Progenitor cell of endocrine pancreas (in vitro differentiated cells): Measurements from ENCODE around the gene ZZZ3. TPM values are rescaled to one million over a fixed set of nuclear protein-coding genes. Genes with fewer than 3 reads are reported as not detected.
A peak's percentile ranks its signal among the peaks of the same experiment; 100 is the strongest.
"Not testable (repeated sequence)": the region's sequence is repeated elsewhere in the genome, so short reads cannot be mapped to it uniquely, and the experiment has no call there.

Experiments
- DNase-seq: peaks from one replicate; pipeline ENCODE4 v3.0.0; 2021; ENCODE audit warnings: low spot score; ENCODE audit not compliant: unreplicated experiment
- H3K27ac Mint-ChIP-seq: 2 replicates; pipeline ENCODE4 v1.8.0; 2021; ENCODE audit warnings: mild to moderate bottlenecking, moderate library complexity, mixed read lengths
- H3K27me3 Mint-ChIP-seq: 2 replicates; pipeline ENCODE4 v1.8.0; 2021; ENCODE audit warnings: mixed read lengths
- H3K36me3 Mint-ChIP-seq: 2 replicates; pipeline ENCODE4 v1.8.0; 2022; ENCODE audit warnings: mixed read lengths; ENCODE audit not compliant: insufficient read depth
- H3K4me1 Mint-ChIP-seq: 2 replicates; pipeline ENCODE4 v1.8.0; 2021; ENCODE audit warnings: low read depth, mixed read lengths
- H3K4me3 Mint-ChIP-seq: 2 replicates; pipeline ENCODE4 v1.8.0; 2021; ENCODE audit warnings: low read depth, mild to moderate bottlenecking, moderate library complexity, mixed read lengths
- H3K9me3 Mint-ChIP-seq: 2 replicates; pipeline ENCODE4 v1.8.0; 2021; ENCODE audit warnings: low read depth, mixed read lengths
- total RNA-seq: library from RNA; stranded (reverse); gene quantifications from 2 replicates; pipeline ENCODE4 v1.2.1, GENCODE V29; 2021
- TF ChIP-seq, protein P1 (sequence below): fragments of 200-600 bp; sonication (generic); IDR thresholded peaks from one replicate; pipeline ENCODE4 v1.5.0; 2021; ENCODE audit warnings: antibody characterized with exemption, mild to moderate bottlenecking; ENCODE audit not compliant: unreplicated experiment

ZZZ3 gene
- total RNA-seq, 1 donor from 2014 or later: 59.3 TPM

DNA sequence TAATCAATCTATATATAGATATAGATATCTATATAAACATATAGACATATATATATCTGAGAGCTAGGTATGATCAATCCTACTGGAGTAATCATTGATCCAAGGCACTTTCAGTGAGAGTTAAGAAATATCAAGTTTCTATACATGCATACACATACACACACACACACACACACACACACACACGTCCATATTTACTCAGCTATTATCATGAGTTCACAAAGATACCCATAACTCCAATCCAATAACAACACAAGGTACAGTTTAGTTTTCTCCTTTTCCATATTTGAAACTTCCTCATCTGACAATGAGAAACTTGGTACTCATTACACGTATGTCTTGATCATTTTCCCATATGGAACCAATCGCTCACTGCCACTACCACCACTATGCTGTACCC lies 27.3 kb upstream of the ZZZ3 start:
- Mint-ChIP-seq H3K27ac (peak overlapping the region; percentile 40), H3K36me3 (peaks cover 25% of the 10 kb centered on the region), H3K9me3 (no peaks in the 10 kb centered on the region), H3K27me3 (no peaks in the 10 kb centered on the region), H3K4me1 (no peaks in the 10 kb centered on the region), H3K4me3 (no peak overlapping the region)
- DNase-seq: no peak
- TF ChIP-seq, protein P1, sequence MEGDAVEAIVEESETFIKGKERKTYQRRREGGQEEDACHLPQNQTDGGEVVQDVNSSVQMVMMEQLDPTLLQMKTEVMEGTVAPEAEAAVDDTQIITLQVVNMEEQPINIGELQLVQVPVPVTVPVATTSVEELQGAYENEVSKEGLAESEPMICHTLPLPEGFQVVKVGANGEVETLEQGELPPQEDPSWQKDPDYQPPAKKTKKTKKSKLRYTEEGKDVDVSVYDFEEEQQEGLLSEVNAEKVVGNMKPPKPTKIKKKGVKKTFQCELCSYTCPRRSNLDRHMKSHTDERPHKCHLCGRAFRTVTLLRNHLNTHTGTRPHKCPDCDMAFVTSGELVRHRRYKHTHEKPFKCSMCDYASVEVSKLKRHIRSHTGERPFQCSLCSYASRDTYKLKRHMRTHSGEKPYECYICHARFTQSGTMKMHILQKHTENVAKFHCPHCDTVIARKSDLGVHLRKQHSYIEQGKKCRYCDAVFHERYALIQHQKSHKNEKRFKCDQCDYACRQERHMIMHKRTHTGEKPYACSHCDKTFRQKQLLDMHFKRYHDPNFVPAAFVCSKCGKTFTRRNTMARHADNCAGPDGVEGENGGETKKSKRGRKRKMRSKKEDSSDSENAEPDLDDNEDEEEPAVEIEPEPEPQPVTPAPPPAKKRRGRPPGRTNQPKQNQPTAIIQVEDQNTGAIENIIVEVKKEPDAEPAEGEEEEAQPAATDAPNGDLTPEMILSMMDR: no peak

DNA sequence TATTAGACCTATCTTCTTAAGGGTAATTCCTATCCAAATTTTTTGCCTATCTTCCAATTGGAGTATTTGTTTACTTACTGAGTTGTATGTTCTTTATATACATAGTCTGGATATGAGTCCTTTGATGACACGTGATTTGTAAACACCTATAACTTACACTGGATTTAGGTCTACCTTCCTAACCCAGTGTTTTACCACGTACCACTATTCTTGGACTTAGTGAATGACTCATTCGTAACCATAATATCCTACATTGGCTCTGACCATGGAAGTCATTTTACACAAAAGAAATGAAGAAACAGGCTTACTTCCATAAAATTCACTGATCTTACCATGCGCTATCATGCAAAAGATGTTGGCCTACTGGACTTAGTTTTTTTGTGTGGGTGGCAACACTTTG lies 23.9 kb upstream of the ZZZ3 start:
- H3K36me3 Mint-ChIP-seq: peaks cover 11% of the 10 kb centered on the region
- H3K9me3 Mint-ChIP-seq: no peaks in the 10 kb centered on the region
- H3K4me1 Mint-ChIP-seq: no peaks in the 10 kb centered on the region
- TF ChIP-seq, protein P1: no peak
- H3K27ac Mint-ChIP-seq: no peak overlapping the region
- DNase-seq: no peak
- no peaks in the 10 kb centered on the region for H3K27me3 Mint-ChIP-seq
- H3K4me3 Mint-ChIP-seq: no peak overlapping the region

DNA sequence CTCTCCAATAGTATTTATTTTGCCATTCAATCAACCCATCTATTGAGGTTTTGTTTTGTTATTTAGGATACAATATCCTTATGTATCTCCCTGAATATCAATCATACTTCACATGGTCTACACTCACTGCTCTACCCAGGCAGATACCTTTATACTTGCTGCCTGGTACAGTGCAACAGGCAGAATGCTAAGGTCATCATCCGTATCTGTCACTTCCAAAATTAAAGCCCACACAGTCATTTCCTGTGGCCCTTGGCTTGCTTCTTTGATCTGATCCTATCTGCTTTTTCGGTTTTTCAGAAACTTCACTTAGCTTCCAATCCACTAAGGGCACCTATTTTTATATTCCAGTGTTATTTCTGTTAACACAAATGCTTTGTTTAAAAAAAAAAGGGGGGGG lies 22.3 kb upstream of the ZZZ3 start:
- DNase-seq: no peak
- peaks cover 9% of the 10 kb centered on the region for H3K36me3 Mint-ChIP-seq
- H3K27me3 Mint-ChIP-seq: no peaks in the 10 kb centered on the region
- no peak overlapping the region for H3K27ac Mint-ChIP-seq
- no peak overlapping the region for H3K4me3 Mint-ChIP-seq
- TF ChIP-seq, protein P1: no peak
- H3K9me3 Mint-ChIP-seq: peaks cover 1% of the 10 kb centered on the region
- no peaks in the 10 kb centered on the region for H3K4me1 Mint-ChIP-seq

DNA sequence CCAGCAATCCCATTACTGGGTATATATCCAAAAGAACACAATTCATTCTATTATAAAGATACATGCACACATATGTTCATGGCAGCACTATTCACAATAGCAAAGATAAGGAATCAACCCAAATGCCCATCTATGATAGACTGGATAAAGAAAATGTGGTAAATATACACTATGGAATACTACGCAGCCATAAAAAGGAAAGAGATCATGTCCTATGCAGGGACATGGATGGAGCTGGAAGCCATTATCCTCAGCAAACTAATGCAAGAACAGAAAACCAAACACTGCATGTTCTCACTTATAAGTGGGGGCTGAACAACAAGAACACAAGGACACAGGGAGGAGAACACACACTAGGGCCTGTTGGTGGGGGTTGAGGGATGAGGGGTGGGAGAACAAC lies 17.2 kb upstream of the ZZZ3 start:
- DNase-seq, H3K9me3 Mint-ChIP-seq, H3K27me3 Mint-ChIP-seq, H3K4me1 Mint-ChIP-seq, H3K27ac Mint-ChIP-seq: not testable (repeated sequence)
- H3K36me3 Mint-ChIP-seq: peaks cover 15% of the 10 kb centered on the region
- H3K4me3 Mint-ChIP-seq: peak overlapping the region; percentile 11

DNA sequence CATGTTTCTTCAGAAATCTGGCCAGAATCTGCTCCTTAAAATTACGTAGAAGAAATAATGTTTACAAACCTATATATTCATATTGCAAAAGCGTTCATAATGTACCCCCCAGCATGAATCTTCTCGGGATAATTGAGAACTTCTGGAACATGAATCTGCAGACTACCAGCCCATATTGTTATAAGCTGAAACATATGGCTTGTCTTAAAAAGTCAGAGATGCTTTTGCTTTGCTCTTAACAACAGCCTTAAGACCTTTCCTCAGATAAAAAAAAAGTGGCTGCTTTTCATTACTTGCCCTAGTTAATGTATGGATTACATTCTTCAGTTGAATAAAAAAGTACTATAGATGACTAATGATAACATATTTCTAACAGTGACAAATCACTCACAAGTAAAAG lies 15.0 kb upstream of the ZZZ3 start:
- H3K4me3 Mint-ChIP-seq: no peak overlapping the region
- H3K36me3 Mint-ChIP-seq: peaks cover 20% of the 10 kb centered on the region
- peaks cover 3% of the 10 kb centered on the region for H3K9me3 Mint-ChIP-seq
- no peak overlapping the region for H3K27ac Mint-ChIP-seq
- DNase-seq: no peak
- H3K4me1 Mint-ChIP-seq: no peaks in the 10 kb centered on the region
- TF ChIP-seq, protein P1: no peak
- no peaks in the 10 kb centered on the region for H3K27me3 Mint-ChIP-seq

DNA sequence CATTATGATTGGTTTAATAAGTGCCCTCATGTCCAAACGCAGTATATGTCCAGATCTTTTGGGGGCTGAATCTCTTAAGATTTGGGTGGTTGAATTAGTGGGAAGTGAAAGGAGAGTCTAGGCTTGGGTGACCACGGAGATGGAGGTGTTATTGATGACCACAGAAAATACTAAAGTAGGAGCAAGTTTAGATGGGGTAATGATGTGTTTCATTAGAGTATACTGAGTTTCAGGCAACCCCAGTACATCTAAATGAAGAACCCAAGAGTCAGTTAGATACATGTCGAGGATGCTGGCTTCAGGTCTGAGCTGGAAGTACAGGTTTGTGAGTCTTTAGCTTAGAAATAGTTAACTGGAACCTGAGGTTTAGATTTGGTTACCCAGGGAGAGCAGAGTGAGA lies 6.5 kb upstream of the ZZZ3 start:
- peaks cover 19% of the 10 kb centered on the region for H3K36me3 Mint-ChIP-seq
- H3K27me3 Mint-ChIP-seq: no peaks in the 10 kb centered on the region
- no peak overlapping the region for H3K27ac Mint-ChIP-seq
- TF ChIP-seq, protein P1: no peak
- DNase-seq: no peak
- peaks cover 5% of the 10 kb centered on the region for H3K4me1 Mint-ChIP-seq
- H3K9me3 Mint-ChIP-seq: peaks cover 3% of the 10 kb centered on the region
- no peak overlapping the region for H3K4me3 Mint-ChIP-seq
